ENCODE results near the gene TPM2.

DNA sequence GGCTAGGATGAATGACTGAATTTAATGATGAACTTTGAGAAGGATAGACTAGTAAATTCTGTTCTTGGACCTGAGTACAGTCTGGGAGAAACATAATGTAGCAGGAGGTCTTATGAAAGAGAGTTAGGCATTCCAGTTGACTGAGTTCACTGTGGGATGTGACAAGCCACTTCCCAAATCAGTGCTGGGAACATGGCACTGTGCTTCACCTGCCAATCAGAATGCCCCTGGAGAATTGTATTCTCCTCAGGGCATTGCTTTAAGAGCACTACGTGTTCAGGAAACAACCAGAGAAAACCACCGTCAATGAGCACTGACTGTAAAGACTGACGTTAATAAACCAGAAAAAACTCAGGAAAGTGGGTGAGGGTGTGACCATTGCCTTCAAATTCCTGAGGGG lies 30.4 kb downstream of the TPM2 start:
- TF ChIP-seq ZNF717 (CRISPR knock-in tag; IDR thresholded peaks at IDR 0.05) (no peak), ZFP30 (CRISPR knock-in tag; IDR thresholded peaks at IDR 0.05; ENCODE audit: borderline replicate concordance) (no peak), POLR2AphosphoS5 (IDR thresholded peaks at IDR 0.05; ENCODE audit: control insufficient read depth, insufficient read depth, low read depth, low read length) (no peak), SIN3A (IDR thresholded peaks at IDR 0.05; ENCODE audit: borderline replicate concordance in 2 of 2, control insufficient read depth in 1 of 2, low read depth in 2 of 2, low read length in 2 of 2) (no peak), KAT8 (IDR thresholded peaks at IDR 0.05; ENCODE audit: low read depth) (no peak), FOXA1 (IDR thresholded peaks at IDR 0.05; ENCODE audit: borderline replicate concordance) (no peak), ZNF384 (IDR thresholded peaks at IDR 0.05; ENCODE audit: low read depth, low read length) (no peak)
- TF ChIP-seq, protein P1, sequence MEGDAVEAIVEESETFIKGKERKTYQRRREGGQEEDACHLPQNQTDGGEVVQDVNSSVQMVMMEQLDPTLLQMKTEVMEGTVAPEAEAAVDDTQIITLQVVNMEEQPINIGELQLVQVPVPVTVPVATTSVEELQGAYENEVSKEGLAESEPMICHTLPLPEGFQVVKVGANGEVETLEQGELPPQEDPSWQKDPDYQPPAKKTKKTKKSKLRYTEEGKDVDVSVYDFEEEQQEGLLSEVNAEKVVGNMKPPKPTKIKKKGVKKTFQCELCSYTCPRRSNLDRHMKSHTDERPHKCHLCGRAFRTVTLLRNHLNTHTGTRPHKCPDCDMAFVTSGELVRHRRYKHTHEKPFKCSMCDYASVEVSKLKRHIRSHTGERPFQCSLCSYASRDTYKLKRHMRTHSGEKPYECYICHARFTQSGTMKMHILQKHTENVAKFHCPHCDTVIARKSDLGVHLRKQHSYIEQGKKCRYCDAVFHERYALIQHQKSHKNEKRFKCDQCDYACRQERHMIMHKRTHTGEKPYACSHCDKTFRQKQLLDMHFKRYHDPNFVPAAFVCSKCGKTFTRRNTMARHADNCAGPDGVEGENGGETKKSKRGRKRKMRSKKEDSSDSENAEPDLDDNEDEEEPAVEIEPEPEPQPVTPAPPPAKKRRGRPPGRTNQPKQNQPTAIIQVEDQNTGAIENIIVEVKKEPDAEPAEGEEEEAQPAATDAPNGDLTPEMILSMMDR (IDR thresholded peaks at IDR 0.05 in 2 of 3, conservative IDR thresholded peaks at IDR 0.05 in 1 of 3; ENCODE audit: insufficient read depth in 2 of 3, low read depth in 1 of 3, low read length in 3 of 3) = no peak
